ENCODE results near the gene PRRT1. TPM values are rescaled to one million over a fixed set of nuclear protein-coding genes. Genes with fewer than 3 reads are reported as not detected.
A peak's percentile ranks its signal among the peaks of the same experiment; 100 is the strongest.
"Not testable (repeated sequence)": the region's sequence is repeated elsewhere in the genome, so short reads cannot be mapped to it uniquely, and the experiment has no call there.

The PRRT1 gene
- polyA plus RNA-seq, 1 donor: 1.6 TPM

- peak; percentile 87 for DNase-seq
Measured at GRCh38 chr6:32118782-32119628, 32.7 kb downstream of the PRRT1 start.

- no peak for DNase-seq
Measured at GRCh38 chr6:32117461-32117860, 34.3 kb downstream of the PRRT1 start.

- no peak for DNase-seq
Measured at GRCh38 chr6:32116674-32117073, 35.1 kb downstream of the PRRT1 start.

DNA sequence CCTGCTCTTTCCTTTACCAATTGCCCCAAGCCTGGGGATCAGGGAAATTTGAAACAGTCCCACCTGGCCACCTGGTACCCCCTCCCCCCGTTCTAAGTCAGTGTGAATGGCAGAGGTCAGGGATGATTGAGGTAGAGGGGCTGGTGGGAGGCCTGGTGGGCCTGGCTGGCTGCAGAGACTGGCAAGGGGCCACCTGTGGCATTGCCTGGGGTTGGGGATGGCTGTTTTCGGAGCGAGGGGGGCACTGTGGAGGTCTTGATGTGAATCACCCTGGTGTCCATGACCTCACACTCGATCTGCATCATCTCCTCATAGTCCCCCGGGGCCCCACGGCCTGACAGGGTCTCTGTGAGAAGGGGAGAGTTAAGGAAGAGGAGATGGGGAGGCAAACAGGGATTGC is 36.1 kb downstream of the PRRT1 start:
- DNase-seq: no peak

- DNase-seq: no peak
Measured at GRCh38 chr6:32114796-32115195, 36.9 kb downstream of the PRRT1 start.

GRCh38 chr6:32113386-32114352 is 38.1 kb downstream of the PRRT1 start:
- DNase-seq: peak; percentile 94

DNA sequence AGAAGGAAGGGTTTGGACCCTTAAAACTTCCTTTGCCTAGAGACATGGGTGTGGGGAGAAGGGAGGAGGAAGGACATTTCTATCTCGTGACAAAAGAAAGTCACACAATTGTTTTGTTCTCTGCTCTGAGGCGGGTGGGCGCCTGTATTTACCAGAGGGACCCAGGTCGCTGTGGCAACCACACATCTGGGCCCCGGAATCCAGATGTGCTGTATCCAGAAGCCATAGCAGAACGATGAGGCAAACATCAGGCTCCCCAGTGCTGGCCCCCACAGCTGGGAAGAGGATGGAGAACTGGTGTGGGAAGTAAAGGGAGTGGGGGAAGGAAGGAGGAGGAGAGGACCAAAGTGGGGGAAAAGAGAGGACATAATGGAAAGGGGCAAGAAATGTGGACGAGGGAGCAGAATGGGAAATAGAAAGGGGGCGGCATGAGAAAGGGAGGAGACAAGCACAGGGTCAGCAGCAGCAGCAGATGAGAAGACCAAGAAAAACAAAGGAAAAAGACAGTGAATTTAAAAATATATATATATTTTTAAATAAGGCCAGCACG is 39.2 kb downstream of the PRRT1 start:
- peak; percentile 90 for DNase-seq

GRCh38 chr6:32111424-32112066 is 40.2 kb downstream of the PRRT1 start:
- peak; percentile 54 for DNase-seq

DNA sequence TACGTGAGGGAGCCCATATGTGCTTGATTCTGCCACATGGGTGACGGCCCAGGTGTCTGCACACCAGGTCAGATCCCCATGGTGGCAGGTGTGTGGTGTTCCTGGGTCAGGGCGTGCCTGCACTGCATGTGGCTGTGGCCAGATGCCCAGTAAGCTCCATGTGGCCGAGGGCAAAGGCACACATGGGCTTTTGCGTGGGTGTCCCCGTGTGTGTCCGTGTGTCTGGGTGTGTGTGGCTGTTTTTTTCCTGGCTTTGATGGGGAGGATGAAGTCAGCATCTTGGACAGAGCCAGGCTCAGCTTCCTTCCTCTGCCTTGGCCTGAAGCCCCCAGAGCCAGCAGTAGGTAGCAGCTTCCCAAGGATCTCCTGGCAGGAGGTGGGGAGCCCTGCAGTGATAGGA is 41.1 kb downstream of the PRRT1 start:
- DNase-seq: peak; percentile 60

DNA sequence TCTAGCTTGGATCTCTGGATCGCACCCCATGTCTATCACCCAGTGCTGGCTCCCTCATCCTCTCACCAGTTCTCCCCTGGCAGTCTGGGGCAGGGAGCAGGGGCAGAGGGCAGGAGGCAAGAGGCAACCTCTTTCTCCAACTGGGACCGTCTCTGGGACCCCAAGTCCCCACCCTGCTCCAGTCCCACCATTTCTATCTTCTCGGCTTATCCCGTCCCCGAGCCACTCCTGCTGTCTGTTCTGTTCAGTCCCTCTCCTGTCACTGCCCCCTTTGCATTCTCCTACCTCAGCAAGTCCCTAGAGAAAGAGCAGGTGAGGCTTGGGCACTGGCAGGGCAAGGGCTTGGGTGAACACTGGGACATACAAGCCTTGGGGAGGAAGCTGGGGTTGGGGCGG is 42.0 kb downstream of the PRRT1 start:
- no peak for DNase-seq

- DNase-seq: peak; percentile 66
Measured at GRCh38 chr6:32109114-32109764, 42.5 kb downstream of the PRRT1 start, which contains the start of gene TNXB. TSS of gene TNXB (minus strand) at chr6:32109338. CDS start at chr6:32098198, 11,140 bp downstream.

DNA sequence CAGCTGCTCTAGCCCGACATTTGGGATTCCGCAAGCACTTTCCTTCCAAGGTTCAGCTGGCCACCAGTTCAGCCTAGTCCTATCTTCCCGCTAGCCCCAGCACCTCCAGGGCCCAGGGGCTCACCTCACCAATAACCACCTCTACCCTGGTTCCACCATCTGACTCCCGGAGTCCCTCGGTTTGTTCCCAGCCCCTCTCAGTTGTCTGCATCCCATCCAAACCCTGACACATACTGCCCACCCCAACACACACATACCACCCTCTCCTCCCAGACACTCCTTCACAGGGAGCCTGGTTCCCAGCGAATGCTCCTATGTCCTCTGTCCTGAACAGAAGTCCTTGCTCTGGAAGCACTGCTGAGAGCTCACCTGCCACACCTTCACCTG is 43.0 kb downstream of the PRRT1 start:
- DNase-seq: no peak

DNA sequence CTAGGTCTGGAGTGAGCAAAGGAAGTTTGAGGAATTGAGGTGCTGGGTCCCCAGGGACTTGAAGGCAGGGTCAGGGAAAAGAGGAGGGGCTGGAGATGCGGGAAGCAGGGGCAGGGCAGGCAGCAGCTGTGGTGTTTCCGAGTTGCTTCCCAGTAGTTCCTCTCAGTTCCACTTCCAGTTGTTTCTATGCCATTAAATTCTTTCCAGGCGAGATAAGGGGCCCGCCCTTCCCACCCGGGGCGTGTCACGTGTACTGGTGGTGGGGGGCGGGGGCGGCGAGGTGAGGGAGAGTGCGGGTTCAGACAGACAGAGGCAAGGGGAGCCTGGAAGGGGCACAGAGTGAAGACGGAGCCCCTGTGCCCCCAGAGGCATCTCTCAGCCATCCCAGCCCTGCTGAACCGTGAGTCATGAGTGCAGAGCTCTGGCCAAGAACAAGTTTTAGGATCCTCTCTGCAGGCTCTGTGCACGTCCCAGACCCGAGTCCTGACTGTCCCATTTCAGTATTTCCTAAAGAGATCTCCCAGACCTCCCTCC is 43.6 kb downstream of the PRRT1 start:
- peak; percentile 83 for DNase-seq

DNA sequence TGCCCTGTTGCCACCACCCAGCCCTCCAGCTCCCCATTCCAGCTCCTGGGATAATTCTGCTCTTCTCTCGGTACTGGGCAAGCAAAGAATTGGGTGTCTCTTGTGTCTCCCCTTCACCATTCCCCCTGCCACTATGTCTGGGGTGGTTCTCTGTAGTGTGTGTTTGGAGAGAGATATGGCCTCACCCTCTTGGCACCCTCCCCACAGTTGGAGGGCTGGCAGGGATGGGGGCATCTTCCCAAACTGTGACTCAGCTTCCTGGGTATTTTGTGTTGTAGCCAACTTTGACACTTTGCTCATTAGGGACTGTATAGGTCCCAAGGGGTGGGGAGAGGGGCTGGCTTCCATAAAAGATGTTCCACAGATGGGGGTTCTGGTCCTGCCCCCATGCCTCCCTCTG is 44.3 kb downstream of the PRRT1 start:
- no peak for DNase-seq

DNA sequence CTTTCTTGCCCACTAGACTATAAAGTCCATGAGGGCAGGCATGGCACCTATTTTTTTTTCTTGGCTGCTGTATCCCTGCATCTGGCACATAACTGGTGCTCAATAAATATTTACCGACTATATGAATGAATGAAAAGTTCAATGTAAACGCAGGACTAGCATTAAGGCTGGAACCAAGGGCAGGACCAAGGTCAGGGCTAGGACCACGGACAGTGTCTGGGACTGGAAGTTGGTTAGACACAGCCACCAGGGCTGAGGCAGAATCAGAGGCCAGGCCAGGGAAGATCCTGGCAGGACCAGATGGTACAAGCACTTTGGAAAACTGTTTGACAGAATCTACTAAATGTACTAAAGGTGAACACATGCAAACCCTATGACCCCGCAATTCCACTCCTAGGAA is 46.3 kb downstream of the PRRT1 start:
- DNase-seq: no peak

- DNase-seq: no peak
Measured at GRCh38 chr6:32102255-32102654, 49.5 kb downstream of the PRRT1 start.

GRCh38 chr6:32100251-32100650 is 51.5 kb downstream of the PRRT1 start:
- not testable (repeated sequence) for DNase-seq

All from hindlimb muscle (tissue), 1 donor.